Measurements from ENCODE around the gene OTX1. TPM values are rescaled to one million over a fixed set of nuclear protein-coding genes. Genes with fewer than 3 reads are reported as not detected.

The OTX1 gene
- polyA plus RNA-seq, 1 of the 3 experiments (the other 2 are of a cell fraction) = 0.20 TPM

GRCh38 chr2:63066265-63066664, 15.6 kb downstream of the OTX1 start:
- no peaks in the 10 kb centered on the region for H3F3A ChIP-seq (replicated peaks; ENCODE audit: insufficient read depth)
- H3K4me1 ChIP-seq (ENCODE audit: control insufficient read depth in 1 of 2, insufficient read depth in 2 of 2, low read depth in 1 of 2, low read length in 1 of 2) = no peaks in the 10 kb centered on the region
- no peak overlapping the region for H3K4me3 ChIP-seq (ENCODE audit: low read depth in 2 of 2, low read length in 1 of 2)
- no peak for TF ChIP-seq RXRA (IDR thresholded peaks at IDR 0.05; ENCODE audit: borderline replicate concordance, low read depth)
- TF ChIP-seq JUND (IDR thresholded peaks at IDR 0.05) = no peak
- no peak overlapping the region for H3K4me2 ChIP-seq
- no peaks in the 10 kb centered on the region for H3K79me2 ChIP-seq (ENCODE audit: insufficient read depth)
- no peaks in the 10 kb centered on the region for H3K9me2 ChIP-seq
- no peak for DNase-seq
- ChIA-PET POLR2A (no interaction called here), CTCF (no interaction called here)
- no peaks in the 10 kb centered on the region for H3K36me3 ChIP-seq (replicated peaks in 1 of 2; ENCODE audit: control insufficient read depth in 1 of 2, insufficient read depth in 2 of 2, low read length in 1 of 2)
- no peaks in the 10 kb centered on the region for H3K9me3 ChIP-seq
- no peak overlapping the region for H2AFZ ChIP-seq (ENCODE audit: low read depth)
- no peaks in the 10 kb centered on the region for H4K20me1 ChIP-seq (ENCODE audit: insufficient read depth)
- WGBS (ENCODE audit: low lambda C conversion rate) = 25% methylated on average over 3 of the region's 3 CpGs
- H3K27ac ChIP-seq (ENCODE audit: low read depth in 2 of 2, low read length in 1 of 2) = no peak overlapping the region
- no peak overlapping the region for H3K9ac ChIP-seq
- H3K27me3 ChIP-seq (ENCODE audit: insufficient read depth) = peaks cover 19% of the 10 kb centered on the region; the same call in 1 of the 2 replicates

GRCh38 chr2:63066838-63067237, 16.2 kb downstream of the OTX1 start:
- Histone ChIP-seq H3K9me2 (no peaks in the 10 kb centered on the region), H3K9ac (no peak overlapping the region), H4K20me1 (ENCODE audit: insufficient read depth) (no peaks in the 10 kb centered on the region), H3K36me3 (replicated peaks in 1 of 2; ENCODE audit: control insufficient read depth in 1 of 2, insufficient read depth in 2 of 2, low read length in 1 of 2) (no peaks in the 10 kb centered on the region), H3F3A (replicated peaks; ENCODE audit: insufficient read depth) (no peaks in the 10 kb centered on the region), H3K27ac (ENCODE audit: low read depth in 2 of 2, low read length in 1 of 2) (no peak overlapping the region), H3K4me2 (no peak overlapping the region), H3K4me1 (ENCODE audit: control insufficient read depth in 1 of 2, insufficient read depth in 2 of 2, low read depth in 1 of 2, low read length in 1 of 2) (no peaks in the 10 kb centered on the region), H3K27me3 (ENCODE audit: insufficient read depth) (peaks cover 15% of the 10 kb centered on the region; the same call in 1 of the 2 replicates), H3K9me3 (no peaks in the 10 kb centered on the region), H2AFZ (ENCODE audit: low read depth) (no peak overlapping the region), H3K4me3 (ENCODE audit: low read depth in 2 of 2, low read length in 1 of 2) (no peak overlapping the region), H3K79me2 (ENCODE audit: insufficient read depth) (no peaks in the 10 kb centered on the region)
- no peak for TF ChIP-seq CTCF (IDR thresholded peaks at IDR 0.05)
- no peak for TF ChIP-seq FOSL2 (IDR thresholded peaks at IDR 0.05; ENCODE audit: borderline replicate concordance, low read depth)
- no peak for TF ChIP-seq SIN3A (IDR thresholded peaks at IDR 0.05; ENCODE audit: borderline replicate concordance, low read depth, low read length)
- TF ChIP-seq TAF1 (IDR thresholded peaks at IDR 0.05; ENCODE audit: borderline replicate concordance, low read depth, low read length) = no peak
- TF ChIP-seq NRF1 (IDR thresholded peaks at IDR 0.05; ENCODE audit: low read depth, low read length) = no peak
- TF ChIP-seq REST (IDR thresholded peaks at IDR 0.05; ENCODE audit: low read depth, low read length) = no peak
- no peak for TF ChIP-seq MXI1 (IDR thresholded peaks at IDR 0.05; ENCODE audit: low read depth, low read length)
- TF ChIP-seq RXRA (IDR thresholded peaks at IDR 0.05; ENCODE audit: borderline replicate concordance, low read depth) = no peak
- DNase-seq = no peak
- ChIA-PET POLR2A (no interaction called here), CTCF (no interaction called here)
- 22% methylated on average over 2 of the region's 2 CpGs for WGBS (ENCODE audit: low lambda C conversion rate)
